ENCODE results near the gene ITGA2. TPM values are rescaled to one million over a fixed set of nuclear protein-coding genes. Genes with fewer than 3 reads are reported as not detected.

ITGA2 gene
- total RNA-seq, 1 donor from 2014 or later = 10.6 TPM

DNA sequence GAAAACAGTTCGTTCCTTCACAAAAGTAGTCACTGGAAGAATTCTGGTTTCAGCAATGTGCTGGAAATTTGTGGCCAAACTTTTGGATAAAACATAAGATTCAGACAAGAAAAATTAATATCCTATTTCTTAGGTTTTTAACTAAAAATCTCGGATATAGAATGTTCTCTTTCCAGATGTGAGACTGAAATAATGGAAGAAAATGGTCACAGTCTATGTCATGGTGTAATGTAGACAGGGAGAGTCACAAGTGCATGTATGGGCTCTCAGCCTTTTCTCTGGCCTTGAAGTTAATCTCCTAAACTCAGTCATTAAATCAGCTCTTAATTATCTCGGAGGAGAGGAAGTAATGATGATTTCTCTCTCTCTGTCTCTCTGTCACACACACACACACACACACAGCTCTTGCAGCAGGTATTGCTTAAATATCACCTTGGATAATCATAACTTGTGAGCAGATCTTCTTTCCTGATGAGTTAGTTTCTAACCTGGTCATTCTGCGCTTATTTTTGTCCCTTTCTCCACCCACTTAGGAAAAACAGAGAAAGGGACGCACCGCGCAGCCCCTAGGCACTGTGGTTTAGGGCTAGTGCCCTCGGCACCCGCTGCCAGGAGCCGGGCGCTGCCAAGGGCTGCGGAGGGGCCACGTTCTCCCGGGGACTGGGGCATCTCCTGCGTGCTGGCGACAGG, 672 bp upstream of the ITGA2 start:
- DNase-seq (ENCODE audit: low spot score) = no peak

DNA sequence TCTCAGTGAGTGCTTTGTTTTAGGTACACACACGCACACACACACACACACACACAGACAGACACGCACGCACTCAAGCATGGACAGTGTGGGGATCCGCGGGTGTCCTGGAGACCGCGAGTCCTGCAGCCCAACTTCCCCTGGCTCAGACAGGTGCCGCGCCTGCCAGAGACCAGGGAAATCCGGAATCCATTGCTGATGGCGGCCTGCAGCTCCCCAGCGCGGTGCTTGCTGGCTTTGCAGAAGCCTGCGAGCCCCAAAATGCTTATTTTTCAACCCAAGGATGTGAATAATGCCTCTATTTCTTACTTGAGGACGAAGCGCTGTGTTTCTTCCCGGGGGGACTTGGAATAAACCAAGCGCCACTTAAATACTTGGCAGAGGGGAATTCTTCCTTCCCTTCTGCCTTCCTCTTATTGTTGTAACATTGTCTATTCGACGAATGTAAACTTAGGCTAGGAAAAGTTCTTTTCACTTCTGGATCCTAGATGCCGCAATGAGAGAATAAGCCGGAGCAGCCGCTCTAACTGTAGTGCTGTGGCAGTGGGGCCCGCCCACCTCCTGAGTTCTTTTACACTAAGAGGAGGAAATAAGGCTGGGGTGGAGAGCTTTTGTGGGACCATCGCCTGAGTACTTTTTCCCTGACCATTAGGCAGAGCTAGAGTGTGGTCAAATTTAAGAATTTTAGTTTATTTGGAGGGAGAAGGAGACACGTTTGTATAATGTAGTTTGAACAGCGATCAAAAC, 802 bp downstream of the ITGA2 start:
- peak; percentile 34 for DNase-seq (ENCODE audit: low spot score)

DNA sequence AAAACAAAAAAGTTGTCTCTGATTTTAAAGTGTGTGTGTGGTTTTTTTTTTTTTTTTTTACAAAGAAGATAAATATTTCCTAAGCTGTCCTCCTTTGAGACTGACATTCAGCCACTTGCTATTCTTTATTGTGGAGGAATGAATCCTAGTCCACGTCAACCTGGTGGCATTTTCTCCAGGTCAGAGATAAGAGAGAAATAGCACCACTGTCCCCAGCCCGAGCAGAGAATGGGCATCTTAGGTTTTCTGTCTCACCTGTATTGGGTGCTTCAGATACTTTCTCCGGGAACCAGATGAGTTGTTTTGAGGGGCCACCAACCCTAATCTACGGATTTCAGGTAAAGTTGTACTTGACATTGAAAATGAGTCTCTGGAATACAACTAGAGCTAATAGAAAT, 1.4 kb downstream of the ITGA2 start:
- DNase-seq (ENCODE audit: low spot score) = no peak

DNA sequence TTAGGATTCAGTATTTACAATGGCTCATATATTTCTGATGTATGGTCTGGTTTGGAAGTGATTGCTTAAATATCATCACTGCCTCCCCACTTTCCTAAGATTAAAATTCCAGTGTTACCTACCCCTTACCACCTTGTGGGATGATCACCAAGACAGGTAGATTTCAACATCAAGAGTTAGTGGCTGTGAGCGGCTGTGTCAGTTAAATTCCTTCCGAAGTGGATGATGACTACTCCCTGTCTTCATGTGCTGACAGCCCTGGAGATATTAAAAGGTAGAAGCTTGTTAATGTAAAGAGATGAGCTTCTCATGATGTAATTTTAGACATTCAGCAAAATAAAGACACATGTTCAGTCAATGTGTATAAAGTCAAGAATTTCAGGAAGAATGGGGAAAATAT, 4.2 kb downstream of the ITGA2 start:
- DNase-seq (ENCODE audit: low spot score) = no peak

DNA sequence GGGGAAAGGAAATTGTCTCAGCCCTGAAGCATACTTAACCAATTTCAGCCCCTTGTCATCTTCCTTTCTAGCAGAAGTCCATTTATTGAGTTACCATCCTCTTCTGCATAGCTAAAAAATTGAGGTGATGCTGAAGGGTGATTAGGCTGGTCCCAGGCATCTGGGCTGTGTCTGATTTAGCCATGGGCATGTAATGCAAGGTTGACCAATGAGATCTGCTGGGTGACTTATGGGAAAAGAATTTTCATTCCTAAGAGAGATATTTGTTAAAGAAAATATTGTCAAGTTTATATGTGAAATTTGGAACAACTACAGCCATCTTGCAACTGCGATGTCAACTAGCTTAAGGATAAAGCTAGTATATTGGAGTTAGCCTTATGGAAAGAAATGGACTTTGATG, 5.1 kb downstream of the ITGA2 start:
- DNase-seq (ENCODE audit: low spot score) = no peak

DNA sequence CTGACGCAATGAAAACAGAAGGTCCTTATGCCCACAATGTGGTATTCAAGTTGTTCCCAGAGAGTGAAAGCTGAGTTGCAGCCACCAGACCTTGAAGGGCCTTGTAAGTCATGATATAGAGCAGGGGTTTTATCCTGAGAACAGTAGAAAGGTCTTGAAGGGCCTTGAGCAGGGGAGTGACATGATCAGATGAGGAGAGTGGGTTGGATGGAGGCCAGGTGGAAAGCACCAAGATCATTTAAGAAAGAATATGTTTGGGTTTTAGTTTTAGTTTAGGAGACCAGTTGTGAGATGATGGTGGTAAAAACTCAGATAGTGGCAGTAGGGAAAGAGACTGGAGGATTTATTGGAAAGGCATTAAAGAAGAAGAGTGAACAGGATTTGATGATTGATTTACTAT, 5.9 kb downstream of the ITGA2 start:
- no peak for DNase-seq (ENCODE audit: low spot score)

DNA sequence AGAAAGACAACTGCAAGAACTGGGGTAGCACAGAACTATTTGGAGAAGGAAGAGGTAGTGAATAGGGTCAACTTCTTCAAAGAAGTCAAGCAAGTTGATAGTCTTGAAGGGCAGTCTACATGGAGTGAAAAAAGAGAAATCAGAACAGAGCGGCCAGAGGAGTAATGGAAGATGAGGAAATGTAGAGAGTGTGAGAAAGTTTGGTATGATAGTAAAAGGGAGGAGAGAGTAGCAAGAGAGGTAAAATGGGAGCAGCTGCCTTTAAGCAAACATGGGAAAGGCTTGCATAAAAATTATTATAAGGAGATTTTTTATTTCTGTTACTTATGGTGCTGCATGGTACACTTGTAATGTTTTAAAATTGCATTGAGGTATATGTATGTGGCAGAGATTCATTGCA, 6.8 kb downstream of the ITGA2 start:
- DNase-seq (ENCODE audit: low spot score) = no peak

DNA sequence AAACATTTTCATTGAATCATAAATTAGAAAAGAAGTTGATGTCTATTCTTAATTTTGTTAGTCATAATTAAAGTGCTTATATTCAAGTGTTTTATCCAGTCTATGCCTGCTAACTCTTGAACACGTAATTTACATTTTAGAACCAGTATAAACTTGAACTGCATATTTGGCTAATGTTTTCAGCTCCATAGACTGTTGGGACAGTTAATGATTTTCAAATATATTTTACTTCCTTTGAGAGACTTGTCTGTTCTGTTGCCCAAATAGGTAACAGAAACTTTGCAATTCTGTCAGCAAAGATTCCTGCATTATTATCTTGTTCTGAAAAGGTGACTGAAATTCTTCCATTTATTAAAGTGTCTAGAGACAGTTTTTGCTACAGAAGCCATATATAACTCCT, 7.8 kb downstream of the ITGA2 start:
- DNase-seq (ENCODE audit: low spot score) = no peak

DNA sequence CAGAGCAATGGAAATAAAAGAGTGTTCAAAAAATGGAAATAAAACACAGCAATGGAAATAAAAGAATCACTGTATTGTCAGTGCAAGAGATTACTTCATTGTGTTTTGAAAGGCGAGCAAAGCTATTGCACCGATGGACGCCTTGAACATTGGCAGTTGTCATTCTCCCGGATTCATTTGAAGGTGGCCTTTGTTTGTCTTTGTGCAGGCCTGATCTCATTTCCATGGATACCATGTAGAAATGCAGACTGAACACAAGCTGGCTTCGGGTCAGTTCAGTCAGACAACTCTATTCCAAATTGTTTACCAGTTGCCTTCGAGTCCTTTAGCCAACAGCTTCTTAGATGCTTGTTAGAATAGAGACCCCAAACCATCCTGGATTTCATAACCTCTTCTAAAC, 8.3 kb downstream of the ITGA2 start:
- DNase-seq (ENCODE audit: low spot score) = no peak

DNA sequence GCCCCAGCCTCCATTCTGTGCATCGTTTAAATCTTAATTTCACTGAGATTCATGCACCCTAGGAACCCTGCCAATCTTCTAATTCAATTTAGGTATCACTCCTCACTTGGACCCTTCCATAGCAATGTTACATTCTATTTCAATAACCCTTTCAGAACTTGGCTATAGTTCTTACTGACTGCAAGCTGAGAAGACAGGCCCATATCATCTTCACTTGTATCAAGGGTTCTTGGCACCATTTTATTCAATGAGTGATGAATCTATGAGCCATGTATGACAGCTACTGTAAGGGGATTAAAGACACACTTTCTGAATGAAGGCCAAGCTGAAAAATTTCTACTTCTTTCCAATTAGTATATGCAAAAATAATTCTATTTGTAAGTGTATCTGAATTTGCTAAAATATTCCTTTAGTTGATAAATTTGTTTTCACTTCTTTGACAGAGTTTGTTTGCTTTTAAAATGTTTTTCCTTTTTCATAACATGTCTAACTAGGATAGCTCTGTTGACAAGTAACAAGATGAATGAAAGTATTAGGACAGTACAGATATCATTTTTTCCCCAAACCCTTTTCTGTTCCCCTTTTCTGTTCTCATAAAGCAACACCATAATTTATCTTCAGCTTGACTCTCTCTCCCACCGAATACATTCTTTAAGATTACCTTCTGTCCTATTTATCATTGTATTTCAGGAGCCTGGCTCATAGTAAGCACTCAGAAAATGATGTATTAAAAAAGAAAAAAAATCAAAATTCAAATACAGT, 9.6 kb downstream of the ITGA2 start:
- no peak for DNase-seq (ENCODE audit: low spot score)

DNA sequence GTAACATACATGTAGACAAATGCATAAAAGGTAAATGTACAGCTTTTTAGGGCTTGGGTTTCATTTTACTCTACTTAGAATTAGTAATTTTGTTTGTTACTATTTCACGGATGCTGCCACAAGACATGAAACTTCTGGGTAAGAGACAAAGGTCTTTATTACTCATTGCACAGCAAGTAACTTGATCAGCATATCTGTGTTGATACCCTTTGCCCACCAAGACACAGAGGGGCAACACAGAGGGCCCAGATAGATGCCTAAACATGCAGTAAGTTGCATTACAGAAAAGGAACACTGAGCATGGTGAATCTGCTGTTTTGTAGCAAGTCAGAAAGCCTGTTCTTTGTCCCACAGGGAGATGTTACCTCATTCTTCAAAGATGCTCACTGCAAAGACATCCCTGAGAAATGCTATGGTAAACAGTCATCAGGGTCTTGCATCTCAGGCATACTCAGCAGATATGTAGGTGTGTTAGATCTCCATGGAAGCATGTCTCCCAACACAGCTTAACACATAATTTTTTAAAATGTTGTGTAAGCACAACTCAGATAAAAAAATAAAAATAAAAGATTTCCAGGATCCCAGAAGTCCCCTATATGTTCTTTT, 10.3 kb downstream of the ITGA2 start:
- DNase-seq (ENCODE audit: low spot score) = no peak

DNA sequence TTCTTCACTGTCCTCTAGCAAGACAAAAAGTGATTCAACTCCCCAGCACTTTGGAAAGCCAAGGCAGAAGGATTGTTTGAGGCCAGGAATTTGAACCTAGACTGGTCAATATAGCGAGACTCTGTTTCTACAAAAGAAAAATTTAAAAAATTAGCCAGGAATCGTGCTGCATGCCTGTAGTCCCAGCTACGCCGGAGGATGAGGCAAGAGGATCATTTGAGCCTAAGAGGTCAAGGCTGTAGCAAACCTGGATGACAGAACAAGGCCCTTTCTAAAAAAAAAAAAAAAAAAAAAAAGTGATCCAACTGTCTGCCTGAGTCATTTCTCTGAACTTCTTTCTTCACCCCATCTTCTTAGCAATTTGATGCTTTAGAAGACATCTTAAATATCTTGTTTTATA, 12.4 kb downstream of the ITGA2 start:
- DNase-seq (ENCODE audit: low spot score) = no peak

DNA sequence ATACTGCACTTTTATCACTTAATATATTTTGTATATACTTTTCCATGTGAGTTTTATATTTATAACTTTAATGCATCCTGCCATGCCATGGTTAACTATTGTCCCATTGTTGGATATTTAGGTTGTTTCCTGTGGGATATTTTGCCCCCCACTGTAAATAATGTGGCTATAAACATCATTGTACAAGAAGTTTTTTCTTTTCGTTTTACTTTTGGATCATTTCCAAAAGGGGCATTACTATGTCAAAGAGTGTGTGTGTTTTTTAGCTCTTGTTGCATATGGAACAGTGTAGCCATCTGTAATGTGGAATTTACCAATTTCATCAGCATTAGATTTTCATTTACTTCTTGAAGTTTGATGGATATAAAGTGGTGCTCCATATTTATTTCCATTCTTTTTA, 13.3 kb downstream of the ITGA2 start:
- no peak for DNase-seq (ENCODE audit: low spot score)

DNA sequence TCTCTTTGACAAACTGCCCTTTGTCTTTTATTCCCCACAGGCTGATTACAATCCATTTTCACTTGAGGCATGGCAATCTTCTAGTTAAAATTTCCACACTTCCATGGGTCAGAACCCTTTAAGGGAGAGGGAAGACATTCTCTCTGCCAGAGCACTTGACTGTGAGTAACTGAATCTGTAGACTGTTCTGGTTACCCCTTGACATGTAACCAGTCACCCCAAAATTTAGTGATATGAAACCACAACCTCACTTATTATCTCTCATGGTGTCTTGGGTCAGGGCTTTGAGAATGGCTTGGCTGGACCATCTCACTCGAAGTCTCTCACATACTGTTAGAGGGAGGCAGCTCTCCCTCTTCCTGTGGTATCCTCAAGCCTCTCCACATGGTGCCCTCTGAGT, 14.0 kb downstream of the ITGA2 start:
- DNase-seq (ENCODE audit: low spot score) = no peak

DNA sequence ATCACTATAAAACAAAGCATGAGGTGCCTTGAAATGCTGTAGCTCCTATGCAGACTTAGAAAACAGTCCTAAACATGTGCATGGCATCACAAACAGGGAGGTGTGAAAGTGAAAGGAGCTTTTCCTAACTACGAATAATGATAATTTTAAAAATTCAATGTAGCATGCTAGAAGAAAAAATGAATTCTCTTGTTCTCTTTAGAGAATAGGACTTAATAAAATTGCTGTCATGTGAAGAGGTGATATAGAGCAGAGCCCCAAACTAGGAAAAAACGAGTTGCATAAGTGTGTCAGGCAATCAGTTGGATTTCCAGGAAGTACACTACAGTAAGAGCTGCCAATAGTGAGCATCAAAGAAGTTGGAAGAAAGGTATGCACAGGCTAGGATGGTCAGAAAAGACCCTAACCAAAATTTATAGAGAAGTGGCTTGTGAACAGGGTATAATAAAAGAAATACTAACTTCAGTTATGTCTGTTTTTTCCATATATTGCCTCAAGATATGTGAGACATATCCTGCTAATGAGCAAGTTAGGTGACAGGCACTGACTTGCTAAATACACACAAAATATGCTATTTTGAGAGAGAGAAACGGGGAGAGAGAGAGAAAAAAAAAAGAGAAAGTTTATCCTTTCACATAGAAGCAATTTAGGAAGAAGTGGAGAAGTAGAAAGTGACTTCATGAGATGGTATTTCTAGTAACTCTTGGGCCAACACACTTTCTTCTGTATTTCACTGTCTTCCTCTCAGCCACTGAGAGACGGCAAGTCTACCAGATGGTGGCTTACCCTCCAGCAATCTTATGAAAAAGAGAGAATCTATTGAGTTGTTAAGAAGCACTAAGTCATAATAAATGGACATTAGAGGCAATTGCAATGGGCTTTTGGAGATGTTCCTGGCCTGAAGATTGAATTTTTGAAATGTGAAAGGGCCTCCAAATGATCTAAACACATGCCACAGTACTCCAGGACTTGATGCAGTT, 18.0 kb downstream of the ITGA2 start:
- DNase-seq (ENCODE audit: low spot score) = peak; percentile 63

DNA sequence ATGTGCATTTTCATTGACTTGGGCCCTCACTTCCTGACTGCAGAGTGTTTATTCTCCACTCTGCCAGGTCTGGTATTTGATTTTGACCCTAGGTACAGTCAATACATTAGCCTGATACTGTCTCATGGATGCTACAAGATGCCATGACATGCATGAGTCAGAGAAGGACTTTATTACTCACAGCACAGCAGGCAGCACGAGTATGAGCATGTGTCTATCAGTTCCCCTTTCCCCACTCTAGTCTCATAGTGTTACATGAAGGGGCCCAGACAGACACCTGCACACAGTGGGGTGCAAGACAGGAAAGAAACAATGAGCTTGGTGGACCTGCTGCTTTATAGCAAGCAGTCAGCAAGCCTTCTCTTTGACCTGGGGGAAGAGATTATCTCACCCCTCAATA, 19.6 kb downstream of the ITGA2 start:
- no peak for DNase-seq (ENCODE audit: low spot score)

DNA sequence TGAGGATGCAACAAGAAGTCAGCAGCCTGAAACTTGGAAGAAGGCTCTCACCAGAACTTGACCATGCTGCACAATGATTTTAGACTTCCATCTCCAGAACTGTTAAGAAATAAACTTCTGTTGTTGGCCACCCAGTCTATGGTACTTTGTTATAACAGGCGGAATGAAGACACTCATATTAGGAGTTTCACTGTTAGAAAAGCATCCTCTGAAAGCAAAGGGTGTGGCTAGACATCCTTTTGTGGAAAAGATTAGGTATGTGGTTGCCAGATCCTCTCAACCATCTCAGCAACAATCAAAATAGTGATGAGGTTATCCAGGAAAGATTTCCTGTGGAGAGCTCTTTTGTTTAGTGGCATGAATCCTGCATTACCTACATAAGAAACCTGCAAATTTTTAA, 20.7 kb downstream of the ITGA2 start:
- DNase-seq (ENCODE audit: low spot score) = no peak

DNA sequence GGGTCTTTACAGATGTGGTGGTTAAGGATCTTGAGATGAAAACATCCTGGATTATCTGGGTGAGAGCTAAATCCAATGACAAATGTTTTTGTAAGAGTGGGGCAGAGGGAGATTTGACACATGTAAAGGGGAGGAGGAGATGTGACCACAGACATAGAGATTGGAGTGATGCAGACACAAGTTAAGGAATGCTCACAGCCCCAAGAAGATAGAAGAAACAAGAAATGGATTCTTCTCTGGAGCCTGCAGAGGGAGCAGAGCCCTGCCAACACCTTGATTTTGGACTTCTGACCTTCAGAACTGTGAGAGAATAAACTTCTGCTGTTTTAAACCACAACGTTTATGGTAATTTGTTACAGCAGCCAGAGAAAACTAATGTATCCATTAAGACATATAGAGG, 21.7 kb downstream of the ITGA2 start:
- no peak for DNase-seq (ENCODE audit: low spot score)

DNA sequence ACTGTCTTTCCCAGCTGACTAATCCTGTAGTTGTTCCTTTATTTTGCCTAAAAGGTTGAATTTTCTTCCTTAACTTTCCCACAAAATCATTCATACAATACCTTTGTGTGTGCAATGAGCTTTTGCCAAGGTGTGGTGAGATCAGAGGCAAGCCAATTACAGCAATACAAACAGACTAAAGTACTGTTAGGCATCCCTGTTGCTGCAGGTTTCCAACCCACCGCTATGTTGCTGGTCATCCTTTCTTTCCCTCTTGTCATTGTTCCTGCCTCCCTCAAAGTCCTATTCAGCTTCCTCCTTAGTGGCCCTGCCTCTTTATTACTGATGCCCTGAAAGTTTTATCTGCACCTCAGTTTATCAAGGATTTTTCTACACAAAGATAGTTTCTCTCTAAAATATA, 22.1 kb downstream of the ITGA2 start:
- no peak for DNase-seq (ENCODE audit: low spot score)

DNA sequence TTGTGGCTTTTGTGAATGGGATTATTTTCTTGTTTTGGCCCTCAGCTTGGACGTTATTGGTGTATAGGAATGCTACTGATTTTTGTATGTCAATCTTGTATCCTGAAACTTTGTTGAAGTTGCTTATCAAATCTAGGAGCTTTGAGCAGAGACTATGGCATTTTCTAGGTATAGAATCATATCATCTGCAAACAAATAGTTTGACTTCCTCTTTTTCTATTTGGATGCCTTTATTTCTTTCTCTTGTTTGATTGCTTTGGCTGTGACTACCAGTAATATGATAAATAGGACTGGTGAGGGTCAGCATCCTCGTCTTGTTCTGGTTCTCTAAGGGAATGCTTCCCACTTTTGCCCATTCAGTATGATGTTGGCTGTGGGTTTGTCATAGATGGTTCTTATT, 24.7 kb downstream of the ITGA2 start:
- no peak for DNase-seq (ENCODE audit: low spot score)

DNA sequence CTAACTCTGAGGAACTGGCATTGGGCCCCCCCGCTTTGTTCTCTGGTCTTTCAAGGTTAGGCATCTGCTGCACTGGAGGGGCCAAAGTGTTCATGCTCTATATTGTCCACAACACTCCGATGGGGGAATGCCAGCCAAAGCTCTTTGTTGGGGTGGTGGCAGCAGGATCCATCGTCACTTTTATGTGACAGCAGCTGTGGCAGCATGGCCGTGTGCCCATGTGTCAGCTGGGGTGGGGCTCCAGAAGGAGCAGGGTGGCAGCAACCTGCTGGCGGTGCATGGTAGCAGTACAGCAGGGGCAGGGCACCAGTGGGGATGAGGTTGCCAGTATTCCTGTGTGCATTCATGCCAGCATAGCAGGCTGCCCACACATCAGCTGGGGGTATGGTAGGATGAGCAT, 28.2 kb downstream of the ITGA2 start:
- no peak for DNase-seq (ENCODE audit: low spot score)

Measured in umbilical cord (tissue), 2 donors.